Stimulated activated CD4-positive, alpha-beta T cell treated with anti-CD3 and anti-CD28 coated beads, Interleukin-2, amount 100 ng/mL, for 4 hours (primary cell): ENCODE data around the gene NAA60.
"Not testable (repeated sequence)": the region's sequence is repeated elsewhere in the genome, so short reads cannot be mapped to it uniquely, and the experiment has no call there.

Experiments used
- DNase-seq: peaks from one replicate; pipeline ENCODE4 v3.0.0-alpha.2; 2020; ENCODE audit warnings: low read depth

NAA60 gene

GRCh38 chr16:3465301-3465700, 21.8 kb downstream of the NAA60 start:
- DNase-seq: no peak

- DNase-seq: no peak
These were observed 22.6 kb downstream of the NAA60 start for GRCh38 chr16:3465911-3466584.

DNA sequence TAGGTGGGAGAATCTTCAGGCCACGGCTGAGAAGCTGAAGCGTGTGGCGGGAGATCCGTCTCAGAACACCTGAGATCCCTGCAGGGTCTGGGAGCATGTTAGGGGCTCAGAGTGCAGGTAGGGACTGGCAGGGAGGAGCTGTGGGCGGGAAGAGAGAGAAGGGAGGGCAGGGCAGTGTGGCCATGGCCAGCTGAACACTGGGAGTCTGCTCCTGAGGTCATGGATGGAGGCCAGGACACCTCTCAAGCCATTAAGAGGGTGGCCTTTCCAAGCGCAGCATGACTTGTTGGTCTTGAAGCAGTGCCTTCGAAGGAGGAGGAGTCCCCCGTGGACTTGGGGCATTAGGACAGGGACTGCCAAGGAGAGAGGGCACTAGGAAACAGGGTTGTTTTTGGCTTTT, 23.7 kb downstream of the NAA60 start:
- no peak for DNase-seq

GRCh38 chr16:3467921-3468320, 24.4 kb downstream of the NAA60 start:
- no peak for DNase-seq

GRCh38 chr16:3468501-3468900, 25.0 kb downstream of the NAA60 start:
- no peak for DNase-seq

- no peak for DNase-seq
These were observed 26.3 kb downstream of the NAA60 start for GRCh38 chr16:3469736-3470135.

DNA sequence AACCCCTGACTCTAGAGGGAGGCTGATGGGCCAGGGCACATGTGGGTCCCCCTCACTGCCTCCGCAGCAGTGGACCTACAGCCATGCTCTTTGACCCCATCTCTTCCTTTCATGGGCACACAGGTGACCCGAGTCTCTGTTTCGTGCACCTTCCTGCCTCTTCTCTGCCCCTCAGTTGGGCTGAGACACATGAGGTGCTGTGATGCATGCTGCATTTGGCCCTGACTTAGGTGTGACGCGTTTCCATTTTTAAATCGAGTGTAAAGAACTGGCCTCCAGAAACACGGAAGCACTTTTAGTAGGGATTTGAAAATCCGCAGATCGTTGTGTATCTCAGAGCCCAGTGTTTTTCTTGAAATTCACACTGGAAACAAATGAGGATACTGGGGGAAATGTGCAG, 27.2 kb downstream of the NAA60 start:
- no peak for DNase-seq

DNA sequence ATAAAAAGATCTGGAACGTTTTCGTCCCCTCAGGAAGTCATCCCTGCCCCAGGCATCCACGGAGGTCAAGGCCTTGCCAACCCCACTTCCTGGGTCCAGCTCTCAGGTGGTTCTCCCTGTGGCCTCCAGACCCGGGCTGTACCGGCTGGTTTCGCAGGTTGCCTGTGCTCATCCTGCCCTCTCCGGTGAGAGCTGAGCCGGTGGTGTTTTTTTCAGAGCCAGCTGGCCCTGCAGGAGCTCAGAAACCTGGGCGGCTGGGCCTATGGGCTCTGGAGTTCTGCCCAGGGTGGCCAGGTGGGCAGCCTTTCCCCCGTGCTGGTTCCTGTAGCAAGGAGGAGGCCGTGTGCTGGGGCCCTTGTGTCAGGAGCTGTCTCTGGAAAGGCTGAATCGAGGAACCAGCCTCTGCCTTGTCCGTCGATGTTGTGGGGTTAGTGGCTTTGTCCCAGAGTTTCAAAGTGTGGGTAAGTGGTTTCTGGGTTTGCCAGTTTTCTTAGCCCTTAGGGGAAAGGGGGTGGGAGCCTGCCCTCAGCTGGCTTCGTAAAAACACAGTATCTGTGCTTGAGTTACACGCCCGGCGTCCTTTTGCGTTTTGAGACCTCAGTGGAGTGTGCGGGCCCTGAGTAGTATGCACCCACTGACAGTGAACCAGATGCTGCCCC, 28.2 kb downstream of the NAA60 start:
- DNase-seq: no peak

DNA sequence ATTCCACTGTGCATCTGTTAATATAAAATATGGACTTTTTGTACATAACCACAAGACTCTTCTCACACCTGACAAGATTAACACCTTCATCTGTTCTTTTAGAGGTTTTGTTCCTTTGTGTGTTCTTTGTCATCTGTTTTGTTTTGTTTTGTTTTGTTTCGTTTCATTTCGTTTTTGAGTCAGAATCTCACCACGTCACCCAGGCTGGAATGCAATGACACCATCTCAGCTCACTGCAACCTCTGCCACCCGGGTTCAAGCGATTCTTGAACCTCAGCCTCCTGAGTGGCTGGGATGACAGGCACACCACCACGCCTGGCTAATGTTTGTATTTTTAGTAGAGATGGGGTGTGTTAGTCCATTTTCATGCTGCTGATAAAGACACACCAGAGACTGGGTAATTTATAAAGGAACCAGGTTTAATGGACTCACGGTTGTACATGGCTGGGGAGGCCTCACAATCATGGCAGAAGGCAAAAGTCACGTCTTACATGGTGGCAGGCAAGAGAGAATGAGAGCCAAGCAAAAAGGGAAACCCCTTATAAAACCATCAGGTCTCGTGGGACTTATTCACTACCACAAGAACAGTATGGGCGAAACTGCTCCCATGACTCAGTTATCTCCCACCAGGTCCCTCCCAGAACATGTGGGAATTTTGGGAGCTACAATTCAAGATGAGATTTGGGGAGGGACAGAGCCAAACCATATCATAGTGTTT, 29.6 kb downstream of the NAA60 start:
- DNase-seq: no peak

GRCh38 chr16:3473596-3473943, 30.1 kb downstream of the NAA60 start:
- DNase-seq: not testable (repeated sequence)

DNA sequence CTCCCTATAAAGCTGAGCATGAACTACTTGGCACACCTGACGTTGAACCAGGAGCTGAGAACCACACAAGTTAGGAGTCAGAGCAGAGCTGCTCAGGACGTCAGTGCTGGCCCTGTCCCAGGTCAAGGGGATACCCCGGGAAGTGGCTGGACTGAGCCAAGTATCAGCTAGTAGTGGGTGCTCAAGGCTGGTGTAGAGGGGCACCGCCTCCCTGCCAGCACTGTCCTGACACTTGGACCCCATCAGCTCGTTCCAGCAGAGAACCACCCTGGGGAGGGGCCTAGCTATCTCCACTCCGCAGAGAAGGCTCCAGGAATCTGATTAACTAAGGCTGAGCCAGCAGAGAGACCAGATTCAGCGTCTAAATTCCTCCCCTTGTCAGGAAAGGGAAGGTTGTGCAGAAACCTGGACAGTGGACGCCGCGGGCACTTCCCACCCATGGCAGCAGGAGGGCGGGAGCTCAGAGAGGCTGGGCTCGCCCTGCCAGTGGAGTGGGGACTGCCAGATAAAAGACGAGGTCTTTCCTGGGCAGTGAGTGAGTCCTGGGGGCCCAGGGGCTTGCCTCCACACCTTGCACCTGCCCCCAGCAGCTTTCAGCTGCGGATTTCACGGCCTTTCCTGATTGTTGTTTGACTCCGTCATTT, 30.8 kb downstream of the NAA60 start:
- no peak for DNase-seq

- not testable (repeated sequence) for DNase-seq
These were observed 31.4 kb downstream of the NAA60 start for GRCh38 chr16:3474870-3475269.

- no peak for DNase-seq
These were observed 32.3 kb downstream of the NAA60 start for GRCh38 chr16:3475604-3476375.

DNA sequence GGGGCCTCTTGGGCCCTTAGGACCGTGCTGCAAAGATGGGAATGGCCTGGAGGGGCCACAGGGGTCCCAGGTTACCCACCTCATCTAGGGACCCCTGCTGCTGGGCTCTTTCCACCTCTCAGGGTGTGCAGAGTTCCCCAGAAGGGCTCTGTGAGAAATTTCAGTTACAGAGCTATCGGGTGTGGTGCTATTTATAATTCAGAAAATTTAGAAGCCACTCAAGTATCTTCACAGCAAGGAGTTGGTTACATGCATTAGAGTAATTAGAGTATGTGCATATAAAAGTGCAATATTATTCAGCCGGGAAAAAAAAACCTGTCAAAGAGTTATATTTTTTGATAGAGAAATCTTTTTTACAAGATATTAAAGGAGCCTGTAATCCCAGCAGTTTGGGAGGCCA, 32.9 kb downstream of the NAA60 start:
- no peak for DNase-seq

GRCh38 chr16:3478242-3478925, 34.9 kb downstream of the NAA60 start:
- no peak for DNase-seq

DNA sequence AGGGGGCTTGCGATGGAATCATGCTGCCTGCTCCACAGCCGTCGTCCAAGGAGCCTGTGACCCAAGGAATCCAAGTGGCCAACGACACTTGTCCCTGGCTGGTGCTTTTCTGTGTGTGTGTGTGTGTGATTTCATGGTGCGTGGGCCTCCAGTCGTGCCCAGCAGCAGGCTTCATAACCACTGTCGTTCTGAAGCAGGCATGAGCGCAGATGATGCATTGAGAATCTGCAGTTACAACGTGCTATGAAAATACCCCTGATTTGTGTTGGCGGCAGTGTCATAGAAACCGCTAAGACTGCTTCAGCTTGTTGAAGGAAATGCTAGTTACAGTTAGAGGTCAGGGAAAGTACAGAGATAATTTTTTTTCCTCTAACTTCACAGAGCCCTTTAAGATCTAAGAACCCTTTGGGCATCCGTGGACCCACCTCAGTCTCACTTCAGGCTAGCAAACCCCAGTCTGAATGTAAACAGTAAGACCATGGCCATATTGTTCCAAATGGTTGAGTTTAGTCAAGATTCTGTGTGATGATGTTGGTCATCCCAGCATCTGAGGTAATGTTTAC, 36.3 kb downstream of the NAA60 start:
- DNase-seq: no peak

- no peak for DNase-seq
These were observed 37.6 kb downstream of the NAA60 start for GRCh38 chr16:3480901-3481695.

DNA sequence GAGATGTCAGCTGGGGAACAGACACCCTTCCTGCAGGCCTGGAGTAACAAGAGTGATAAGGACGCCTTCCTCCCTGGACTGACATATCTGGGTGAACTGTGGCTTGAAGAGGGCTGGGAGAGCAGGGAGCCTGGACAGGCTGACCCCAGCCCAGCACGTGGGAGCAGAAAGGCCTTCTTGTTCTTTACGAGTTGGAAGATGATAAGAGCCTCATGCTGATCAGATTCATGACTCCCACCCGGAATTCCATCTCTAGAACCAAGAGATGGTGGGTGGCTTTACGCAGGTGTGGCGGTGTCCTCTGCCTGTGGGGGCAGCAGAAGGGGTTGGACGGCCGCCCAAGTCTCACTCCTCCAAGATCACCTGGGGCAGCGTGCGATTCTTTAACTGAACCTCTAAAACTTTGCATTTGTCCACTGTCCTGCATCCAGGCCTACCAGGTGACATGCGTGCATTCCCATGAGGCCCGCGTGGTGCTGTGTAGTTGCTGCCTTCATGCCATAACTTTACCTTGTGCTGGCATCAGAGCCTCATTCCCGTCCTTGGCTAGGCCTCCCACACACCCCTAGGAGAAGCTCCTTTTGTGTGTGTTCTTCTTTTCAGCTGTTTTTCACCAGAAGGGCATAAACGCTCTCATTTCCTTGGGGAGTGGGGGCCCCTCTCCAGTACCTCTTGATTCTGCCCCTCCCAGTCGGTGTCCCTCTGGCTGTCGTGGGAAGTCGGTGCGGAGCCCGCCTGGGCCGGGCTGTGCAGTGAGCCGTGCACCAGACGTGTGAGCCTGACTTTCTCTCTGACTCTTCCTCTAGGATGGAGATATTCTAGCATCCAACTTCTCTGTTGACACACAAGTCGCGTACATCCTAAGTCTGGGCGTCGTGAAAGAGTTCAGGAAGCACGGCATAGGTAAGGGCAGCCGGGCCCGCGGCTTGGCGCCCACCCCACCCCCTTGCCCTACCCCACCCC, 38.5 kb downstream of the NAA60 start:
- no peak for DNase-seq

- DNase-seq: no peak
These were observed 39.3 kb downstream of the NAA60 start for GRCh38 chr16:3482659-3483241.
